ENCODE results near the gene WFIKKN2. TPM values are rescaled to one million over a fixed set of nuclear protein-coding genes. Genes with fewer than 3 reads are reported as not detected.
"Not testable (repeated sequence)": the region's sequence is repeated elsewhere in the genome, so short reads cannot be mapped to it uniquely, and the experiment has no call there.

WFIKKN2 gene
- total RNA-seq, 1 donor = under 0.01 TPM

GRCh38 chr17:50871364-50871763, 36.0 kb downstream of the WFIKKN2 start:
- Histone ChIP-seq H3K27me3 (ENCODE audit: insufficient read depth, low read length) (peaks cover 10% of the 10 kb centered on the region), H4K20me1 (ENCODE audit: insufficient read depth, low read length) (no peaks in the 10 kb centered on the region), H2AFZ (ENCODE audit: low read length) (no peak overlapping the region), H3K36me3 (ENCODE audit: insufficient read depth, low read length) (no peaks in the 10 kb centered on the region), H3K4me3 (ENCODE audit: insufficient read depth, low read length) (no peak overlapping the region), H3K9me3 (ENCODE audit: low read depth, low read length) (no peaks in the 10 kb centered on the region), H3K4me1 (ENCODE audit: insufficient read depth, low read length) (peaks cover 20% of the 10 kb centered on the region), H3K27ac (ENCODE audit: low read depth, low read length) (no peak overlapping the region), H3K79me2 (ENCODE audit: insufficient read depth, low read length) (no peaks in the 10 kb centered on the region), H3K4me2 (ENCODE audit: insufficient read depth, low read length) (no peak overlapping the region)
- no peak for TF ChIP-seq CTCF (IDR thresholded peaks at IDR 0.05; ENCODE audit: extremely low read depth, low read depth, low read length)
- DNase-seq (ENCODE audit: insufficient read length, low spot score, missing footprints) = no peak

GRCh38 chr17:50871898-50872297, 36.5 kb downstream of the WFIKKN2 start:
- Histone ChIP-seq H3K36me3 (ENCODE audit: insufficient read depth, low read length) (no peaks in the 10 kb centered on the region), H4K20me1 (ENCODE audit: insufficient read depth, low read length) (no peaks in the 10 kb centered on the region), H3K79me2 (ENCODE audit: insufficient read depth, low read length) (no peaks in the 10 kb centered on the region), H3K4me3 (ENCODE audit: insufficient read depth, low read length) (no peak overlapping the region), H3K27ac (ENCODE audit: low read depth, low read length) (no peak overlapping the region), H3K9me3 (ENCODE audit: low read depth, low read length) (no peaks in the 10 kb centered on the region), H3K27me3 (ENCODE audit: insufficient read depth, low read length) (peaks cover 10% of the 10 kb centered on the region), H3K4me2 (ENCODE audit: insufficient read depth, low read length) (no peak overlapping the region), H3K4me1 (ENCODE audit: insufficient read depth, low read length) (peaks cover 17% of the 10 kb centered on the region), H2AFZ (ENCODE audit: low read length) (no peak overlapping the region)
- no peak for TF ChIP-seq CTCF (IDR thresholded peaks at IDR 0.05; ENCODE audit: extremely low read depth, low read depth, low read length)
- no peak for DNase-seq (ENCODE audit: insufficient read length, low spot score, missing footprints)

GRCh38 chr17:50872710-50873424, 37.5 kb downstream of the WFIKKN2 start:
- no peak for TF ChIP-seq CTCF (IDR thresholded peaks at IDR 0.05; ENCODE audit: extremely low read depth, low read depth, low read length)
- DNase-seq (ENCODE audit: insufficient read length, low spot score, missing footprints) = peak; percentile 23
- H3K27me3 ChIP-seq (ENCODE audit: insufficient read depth, low read length) = peaks cover 10% of the 10 kb centered on the region
- H3K36me3 ChIP-seq (ENCODE audit: insufficient read depth, low read length) = no peaks in the 10 kb centered on the region
- no peak overlapping the region for H3K4me3 ChIP-seq (ENCODE audit: insufficient read depth, low read length)
- no peaks in the 10 kb centered on the region for H3K79me2 ChIP-seq (ENCODE audit: insufficient read depth, low read length)
- no peak overlapping the region for H3K27ac ChIP-seq (ENCODE audit: low read depth, low read length)
- H4K20me1 ChIP-seq (ENCODE audit: insufficient read depth, low read length) = no peaks in the 10 kb centered on the region
- peaks cover 9% of the 10 kb centered on the region for H3K4me1 ChIP-seq (ENCODE audit: insufficient read depth, low read length)
- H2AFZ ChIP-seq (ENCODE audit: low read length) = no peak overlapping the region
- H3K4me2 ChIP-seq (ENCODE audit: insufficient read depth, low read length) = no peak overlapping the region
- no peaks in the 10 kb centered on the region for H3K9me3 ChIP-seq (ENCODE audit: low read depth, low read length)

GRCh38 chr17:50875074-50875473, 39.7 kb downstream of the WFIKKN2 start:
- peaks cover under 1% of the 10 kb centered on the region for H3K9me3 ChIP-seq (ENCODE audit: low read depth, low read length)
- H4K20me1 ChIP-seq (ENCODE audit: insufficient read depth, low read length) = no peaks in the 10 kb centered on the region
- no peaks in the 10 kb centered on the region for H3K79me2 ChIP-seq (ENCODE audit: insufficient read depth, low read length)
- H3K4me3 ChIP-seq (ENCODE audit: insufficient read depth, low read length) = no peak overlapping the region
- no peak for DNase-seq (ENCODE audit: insufficient read length, low spot score, missing footprints)
- no peak overlapping the region for H3K4me2 ChIP-seq (ENCODE audit: insufficient read depth, low read length)
- H3K36me3 ChIP-seq (ENCODE audit: insufficient read depth, low read length) = no peaks in the 10 kb centered on the region
- H3K27me3 ChIP-seq (ENCODE audit: insufficient read depth, low read length) = peaks cover 10% of the 10 kb centered on the region
- no peak for TF ChIP-seq CTCF (IDR thresholded peaks at IDR 0.05; ENCODE audit: extremely low read depth, low read depth, low read length)
- no peaks in the 10 kb centered on the region for H3K4me1 ChIP-seq (ENCODE audit: insufficient read depth, low read length)
- no peak overlapping the region for H2AFZ ChIP-seq (ENCODE audit: low read length)
- H3K27ac ChIP-seq (ENCODE audit: low read depth, low read length) = no peak overlapping the region

DNA sequence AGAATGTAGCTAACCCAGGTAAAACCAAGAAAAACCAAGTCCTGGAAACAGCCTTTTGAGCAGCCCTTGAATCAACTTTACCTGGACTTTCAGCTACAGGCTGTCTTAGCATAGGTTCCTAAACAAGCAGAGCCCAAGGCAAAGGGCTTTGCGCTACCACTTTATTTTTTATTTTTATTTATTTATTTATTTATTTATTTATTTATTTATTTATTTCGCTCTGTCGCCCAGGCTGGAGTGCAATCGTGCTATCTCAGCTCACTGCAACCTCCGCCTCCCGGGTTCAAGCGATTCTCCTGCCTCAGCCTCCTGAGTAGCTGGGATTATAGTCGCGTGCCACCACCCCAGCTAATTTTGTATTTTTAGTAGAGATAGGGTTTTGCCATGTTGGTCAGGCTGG, 41.7 kb downstream of the WFIKKN2 start:
- H3K27ac ChIP-seq (ENCODE audit: low read depth, low read length); H3K4me1 ChIP-seq (ENCODE audit: insufficient read depth, low read length); H3K9me3 ChIP-seq (ENCODE audit: low read depth, low read length); H4K20me1 ChIP-seq (ENCODE audit: insufficient read depth, low read length); H3K27me3 ChIP-seq (ENCODE audit: insufficient read depth, low read length); H3K4me2 ChIP-seq (ENCODE audit: insufficient read depth, low read length); H3K36me3 ChIP-seq (ENCODE audit: insufficient read depth, low read length); H2AFZ ChIP-seq (ENCODE audit: low read length); H3K79me2 ChIP-seq (ENCODE audit: insufficient read depth, low read length); H3K4me3 ChIP-seq (ENCODE audit: insufficient read depth, low read length); DNase-seq (ENCODE audit: insufficient read length, low spot score, missing footprints): not testable (repeated sequence)

All from osteoblast (primary cell).